Astrocyte (in vitro differentiated cells and primary cell): ENCODE results near the gene MS4A18. TPM values are rescaled to one million over a fixed set of nuclear protein-coding genes. Genes with fewer than 3 reads are reported as not detected.

Source experiments
- DNase-seq: peaks from one replicate; pipeline ENCODE4 v3.0.0-alpha.2; 2010; ENCODE audit warnings: low read depth
- FAIRE-seq: peaks from 2 replicates; lab custom pipeline; 2011; peaks lifted over from hg19 to GRCh38; lab: Jason Lieb, UNC
- H2AFZ ChIP-seq: 2 replicates; pipeline ENCODE4 v1.6.0; 2012; ENCODE audit warnings: low read depth, low read length, inconsistent platforms
- H3K27ac ChIP-seq: 2 replicates; pipeline ENCODE4 v1.5.1; 2011; ENCODE audit warnings: low read depth, low read length, inconsistent platforms
- H3K27me3 ChIP-seq: 2 replicates; pipeline ENCODE4 v1.6.0; 2011; ENCODE audit warnings: low read length, inconsistent platforms; ENCODE audit not compliant: insufficient read depth
- H3K36me3 ChIP-seq: 2 replicates; pipeline ENCODE4 v1.5.1; 2011; ENCODE audit warnings: low read length, inconsistent platforms; ENCODE audit not compliant: insufficient read depth
- H3K4me1 ChIP-seq: 2 replicates; pipeline ENCODE4 v1.5.1; 2011; ENCODE audit warnings: low read length, inconsistent platforms; ENCODE audit not compliant: insufficient read depth
- H3K4me2 ChIP-seq: 2 replicates; pipeline ENCODE4 v1.6.0; 2012; ENCODE audit warnings: low read length, inconsistent platforms
- H3K4me3 ChIP-seq: 2 replicates; pipeline ENCODE4 v1.5.1; 2011; ENCODE audit warnings: low read depth, mild to moderate bottlenecking, low read length, inconsistent platforms; ENCODE audit not compliant: insufficient read depth
- H3K79me2 ChIP-seq: 2 replicates; pipeline ENCODE4 v1.6.0; 2012; ENCODE audit warnings: mild to moderate bottlenecking, low read length, inconsistent platforms; ENCODE audit not compliant: insufficient read depth
- H3K9ac ChIP-seq: 2 replicates; pipeline ENCODE4 v1.6.0; 2012; ENCODE audit warnings: mild to moderate bottlenecking, low read length, inconsistent platforms
- H3K9me3 ChIP-seq: 2 replicates; pipeline ENCODE4 v1.5.1; 2012; ENCODE audit warnings: low read depth, mild to moderate bottlenecking, low read length, inconsistent platforms; ENCODE audit not compliant: insufficient read depth
- H4K20me1 ChIP-seq: 2 replicates; pipeline ENCODE4 v1.6.0; 2012; ENCODE audit warnings: low read length, inconsistent platforms; ENCODE audit not compliant: insufficient read depth
- H3K27ac Mint-ChIP-seq: one replicate; pipeline ENCODE4 v1.8.0; 2021; ENCODE audit warnings: mild to moderate bottlenecking, mixed read lengths; ENCODE audit not compliant: unreplicated experiment
- H3K27me3 Mint-ChIP-seq: one replicate; pipeline ENCODE4 v1.8.0; 2021; ENCODE audit warnings: low read depth, mixed read lengths; ENCODE audit not compliant: unreplicated experiment
- H3K36me3 Mint-ChIP-seq: one replicate; pipeline ENCODE4 v1.8.0; 2021; ENCODE audit warnings: low read depth, mixed read lengths; ENCODE audit not compliant: unreplicated experiment
- H3K4me1 Mint-ChIP-seq: one replicate; pipeline ENCODE4 v1.8.0; 2021; ENCODE audit warnings: low read depth, mixed read lengths; ENCODE audit not compliant: unreplicated experiment
- H3K4me3 Mint-ChIP-seq: one replicate; pipeline ENCODE4 v1.8.0; 2021; ENCODE audit warnings: mild to moderate bottlenecking, moderate library complexity, mixed read lengths; ENCODE audit not compliant: unreplicated experiment
- H3K9me3 Mint-ChIP-seq: one replicate; pipeline ENCODE4 v1.8.0; 2021; ENCODE audit warnings: mild to moderate bottlenecking, mixed read lengths; ENCODE audit not compliant: unreplicated experiment
- CTCF ChIP-seq: IDR thresholded peaks from 2 replicates; pipeline ENCODE4 v1.5.1; 2011; ENCODE audit warnings: low read depth, mild to moderate bottlenecking, inconsistent platforms, low read length, moderate library complexity; ENCODE audit not compliant: insufficient read depth
- EZH2 ChIP-seq: IDR thresholded peaks from 2 replicates; pipeline ENCODE4 v1.6.1; 2012; ENCODE audit warnings: mild to moderate bottlenecking, low read length, inconsistent platforms; ENCODE audit not compliant: insufficient read depth
- total RNA-seq: library from RNA; stranded (reverse); gene quantifications from 2 replicates; pipeline ENCODE4 v1.2.1, GENCODE V29; 2021

The MS4A18 gene
- total RNA-seq, 1 donor from 2014 or later, result not detected

GRCh38 chr11:60741421-60741820 lies 16.9 kb downstream of the MS4A18 start:
- no peaks in the 10 kb centered on the region for H3K4me1 ChIP-seq
- Mint-ChIP-seq H3K27ac (no peak overlapping the region), H3K27me3 (peaks cover 19% of the 10 kb centered on the region), H3K4me3 (no peak overlapping the region), H3K4me1 (peaks cover 5% of the 10 kb centered on the region), H3K9me3 (peaks cover 2% of the 10 kb centered on the region), H3K36me3 (no peaks in the 10 kb centered on the region)
- no peak overlapping the region for H3K9ac ChIP-seq
- no peaks in the 10 kb centered on the region for H3K79me2 ChIP-seq
- H3K27ac ChIP-seq, result no peak overlapping the region
- H2AFZ ChIP-seq, result no peak overlapping the region
- FAIRE-seq (no peak), DNase-seq (no peak)
- no peaks in the 10 kb centered on the region for H3K9me3 ChIP-seq
- no peak overlapping the region for H3K4me3 ChIP-seq
- H3K36me3 ChIP-seq, result no peaks in the 10 kb centered on the region
- H3K27me3 ChIP-seq, result no peaks in the 10 kb centered on the region
- no peak for TF ChIP-seq EZH2
- TF ChIP-seq CTCF, result no peak
- no peaks in the 10 kb centered on the region for H4K20me1 ChIP-seq
- no peak overlapping the region for H3K4me2 ChIP-seq

DNA sequence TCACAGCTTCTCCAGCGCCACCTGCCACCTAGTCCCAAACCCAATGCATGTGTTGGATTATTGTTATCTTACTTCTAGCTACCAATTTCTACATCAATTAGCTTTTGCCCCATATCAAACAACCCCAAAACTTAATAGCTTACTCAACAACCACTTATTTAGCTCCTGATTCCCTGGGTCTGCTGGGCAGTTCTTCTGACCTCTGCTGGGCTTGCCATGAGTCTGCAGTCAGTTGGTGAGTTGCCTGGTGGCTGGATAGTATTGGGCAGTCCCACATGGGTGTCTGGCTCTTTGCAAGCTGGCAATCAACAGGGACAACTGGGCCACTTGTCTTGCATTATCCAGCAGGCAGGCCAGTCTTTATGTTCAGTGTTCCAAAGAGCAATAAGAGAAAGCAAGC lies 18.5 kb downstream of the MS4A18 start:
- Histone ChIP-seq H3K4me2 (no peak overlapping the region), H4K20me1 (no peaks in the 10 kb centered on the region), H2AFZ (no peak overlapping the region), H3K9ac (no peak overlapping the region), H3K27ac (no peak overlapping the region), H3K36me3 (no peaks in the 10 kb centered on the region), H3K79me2 (no peaks in the 10 kb centered on the region), H3K27me3 (no peaks in the 10 kb centered on the region), H3K4me3 (no peak overlapping the region), H3K9me3 (peaks cover 6% of the 10 kb centered on the region), H3K4me1 (no peaks in the 10 kb centered on the region)
- Mint-ChIP-seq H3K27ac (no peak overlapping the region), H3K4me3 (no peak overlapping the region), H3K36me3 (no peaks in the 10 kb centered on the region), H3K27me3 (peaks cover 15% of the 10 kb centered on the region), H3K9me3 (peaks cover 2% of the 10 kb centered on the region), H3K4me1 (peaks cover 5% of the 10 kb centered on the region)
- no peak for TF ChIP-seq EZH2
- no peak for TF ChIP-seq CTCF
- DNase-seq (no peak), FAIRE-seq (no peak)

- Histone ChIP-seq H3K27me3 (no peaks in the 10 kb centered on the region), H3K4me3 (no peak overlapping the region), H4K20me1 (no peaks in the 10 kb centered on the region), H3K27ac (no peak overlapping the region), H3K79me2 (no peaks in the 10 kb centered on the region), H3K4me1 (no peaks in the 10 kb centered on the region), H3K4me2 (no peak overlapping the region), H3K36me3 (no peaks in the 10 kb centered on the region), H3K9me3 (peaks cover 6% of the 10 kb centered on the region), H3K9ac (no peak overlapping the region), H2AFZ (no peak overlapping the region)
- Mint-ChIP-seq H3K27ac (no peak overlapping the region), H3K4me3 (no peak overlapping the region), H3K9me3 (peaks cover 2% of the 10 kb centered on the region), H3K27me3 (peaks cover 7% of the 10 kb centered on the region), H3K36me3 (no peaks in the 10 kb centered on the region), H3K4me1 (peaks cover 5% of the 10 kb centered on the region)
- no peak for FAIRE-seq
- no peak for DNase-seq
- TF ChIP-seq EZH2, result no peak
- TF ChIP-seq CTCF, result no peak
Observed at GRCh38 chr11:60744114-60744513, 19.6 kb downstream of the MS4A18 start.
